DOHH2 (cell line): ENCODE measurements around the gene LRPAP1.

ENCODE experiments used
- H3F3A ChIP-seq: fragments of 200-600 bp; sonication (generic), shearing (Covaris generic); 2 replicates; pipeline ENCODE4 v1.6.0; 2016; ENCODE audit warnings: antibody characterized with exemption, mild to moderate bottlenecking; ENCODE audit not compliant: control insufficient read depth, insufficient read depth
- H3K27ac ChIP-seq: fragments of 200-600 bp; sonication (generic); 2 replicates; pipeline ENCODE4 v1.5.1; 2014; ENCODE audit warnings: low read depth, mild to moderate bottlenecking, low read length, moderate library complexity
- H3K27me3 ChIP-seq: fragments of 200-600 bp; sonication (generic); 2 replicates; pipeline ENCODE4 v1.6.1; 2014; ENCODE audit warnings: mild to moderate bottlenecking, low read length, mixed read lengths; ENCODE audit not compliant: control insufficient read depth
- H3K36me3 ChIP-seq: fragments of 200-600 bp; sonication (generic); 2 replicates; pipeline ENCODE4 v1.6.1; 2014; ENCODE audit warnings: mild to moderate bottlenecking, low read length, moderate library complexity, mixed read lengths; ENCODE audit not compliant: control insufficient read depth
- H3K4me1 ChIP-seq: fragments of 200-600 bp; sonication (generic); 2 replicates; pipeline ENCODE4 v1.6.1; 2014; ENCODE audit warnings: mild to moderate bottlenecking, low read length, mixed read lengths; ENCODE audit not compliant: control insufficient read depth
- H3K4me2 ChIP-seq: fragments of 200-600 bp; sonication (generic); 2 replicates; pipeline ENCODE4 v1.6.0; 2014; ENCODE audit warnings: mild to moderate bottlenecking, low read length, moderate library complexity
- H3K4me3 ChIP-seq: fragments of 200-600 bp; sonication (generic); 2 replicates; pipeline ENCODE4 v1.5.1; 2014; ENCODE audit warnings: mild to moderate bottlenecking, low read length, mixed read lengths
- H3K79me2 ChIP-seq: fragments of 200-600 bp; sonication (generic); 2 replicates; pipeline ENCODE4 v1.6.1; 2014; ENCODE audit warnings: mild to moderate bottlenecking, low read length, mixed read lengths; ENCODE audit not compliant: control insufficient read depth
- H3K9me2 ChIP-seq: fragments of 200-600 bp; sonication (generic); replicated peaks from 2 replicates; pipeline ENCODE4 v1.6.1; 2014; ENCODE audit warnings: mild to moderate bottlenecking, low read length, mixed read lengths; ENCODE audit not compliant: control insufficient read depth
- H3K9me3 ChIP-seq: fragments of 200-600 bp; sonication (generic); 2 replicates; pipeline ENCODE4 v1.6.1; 2014; ENCODE audit warnings: antibody characterized with exemption, low read length, mixed read lengths; ENCODE audit not compliant: control insufficient read depth, insufficient read depth
- H4K20me1 ChIP-seq: fragments of 200-600 bp; sonication (generic); 2 replicates; pipeline ENCODE4 v1.6.0; 2014; ENCODE audit warnings: low read depth, mild to moderate bottlenecking, antibody characterized with exemption, low read length, moderate library complexity; ENCODE audit not compliant: control insufficient read depth, insufficient read depth
- CTCF ChIP-seq: fragments of 200-600 bp; sonication (generic); IDR thresholded peaks from one replicate; pipeline ENCODE4 v1.5.1; 2014; ENCODE audit warnings: antibody characterized with exemption, mild to moderate bottlenecking, low read depth, low read length; ENCODE audit not compliant: poor library complexity, severe bottlenecking
- EZH2phosphoT487 ChIP-seq: fragments of 200-600 bp; sonication (generic); IDR thresholded peaks from 2 replicates; pipeline ENCODE4 v1.6.1; 2017; ENCODE audit warnings: borderline replicate concordance, mild to moderate bottlenecking, antibody characterized with exemption, low read length, moderate library complexity, mixed read lengths

The LRPAP1 gene

GRCh38 chr4:3480528-3481112 lies 51.6 kb downstream of the LRPAP1 start:
- Histone ChIP-seq H3K9me3 (no peaks in the 10 kb centered on the region), H3K27ac (no peak overlapping the region), H3K4me2 (no peak overlapping the region), H3K9me2 (no peaks in the 10 kb centered on the region), H3K27me3 (peaks cover 40% of the 10 kb centered on the region), H3F3A (no peaks in the 10 kb centered on the region), H3K4me1 (peaks cover 19% of the 10 kb centered on the region), H3K4me3 (no peak overlapping the region), H3K79me2 (no peaks in the 10 kb centered on the region), H4K20me1 (no peaks in the 10 kb centered on the region), H3K36me3 (no peaks in the 10 kb centered on the region)
- TF ChIP-seq CTCF: peak; percentile 95
- no peak for TF ChIP-seq EZH2phosphoT487

GRCh38 chr4:3479358-3480101 lies 52.7 kb downstream of the LRPAP1 start:
- peaks cover 29% of the 10 kb centered on the region for H3K27me3 ChIP-seq
- H3K4me1 ChIP-seq: peaks cover 8% of the 10 kb centered on the region
- no peaks in the 10 kb centered on the region for H3K9me2 ChIP-seq
- no peaks in the 10 kb centered on the region for H3K36me3 ChIP-seq
- H3K79me2 ChIP-seq: no peaks in the 10 kb centered on the region
- no peak overlapping the region for H3K27ac ChIP-seq
- H3K4me2 ChIP-seq: no peak overlapping the region
- H3K9me3 ChIP-seq: no peaks in the 10 kb centered on the region
- H3K4me3 ChIP-seq: no peak overlapping the region
- TF ChIP-seq EZH2phosphoT487 (no peak), CTCF (no peak)
- no peaks in the 10 kb centered on the region for H3F3A ChIP-seq
- no peaks in the 10 kb centered on the region for H4K20me1 ChIP-seq

- H3K4me1 ChIP-seq: no peaks in the 10 kb centered on the region
- H3K79me2 ChIP-seq: no peaks in the 10 kb centered on the region
- no peak overlapping the region for H3K4me2 ChIP-seq
- H3K4me3 ChIP-seq: no peak overlapping the region
- H3K9me2 ChIP-seq: no peaks in the 10 kb centered on the region
- no peak overlapping the region for H3K27ac ChIP-seq
- H3K9me3 ChIP-seq: no peaks in the 10 kb centered on the region
- no peaks in the 10 kb centered on the region for H4K20me1 ChIP-seq
- H3F3A ChIP-seq: no peaks in the 10 kb centered on the region
- no peak for TF ChIP-seq CTCF
- TF ChIP-seq EZH2phosphoT487: no peak
- H3K27me3 ChIP-seq: peaks cover 21% of the 10 kb centered on the region
- no peaks in the 10 kb centered on the region for H3K36me3 ChIP-seq
These were observed 53.5 kb downstream of the LRPAP1 start for GRCh38 chr4:3478446-3479357.
